Endothelial cell of umbilical vein (primary cell): ENCODE measurements around the gene CDK6. TPM values are rescaled to one million over a fixed set of nuclear protein-coding genes. Genes with fewer than 3 reads are reported as not detected.
A peak's percentile ranks its signal among the peaks of the same experiment; 100 is the strongest.

Experiments
- BruUV-seq: library from RNA; stranded (reverse); fragments of 400-500 nt; replicated peaks from 2 replicates; lab custom pipeline; 2021; lab: Mats Ljungman, UMichigan
- CTCF ChIA-PET: fragments of 300-600, 350-600 bp; sonication (Branson Sonifier 250); formaldehyde crosslinking; loops from one replicate; lab custom pipeline; 2021; ENCODE audit warnings: antibody characterized with exemption, inconsistent platforms; lab: Charles Lee
- POLR2A ChIA-PET: fragments of 300-600, 350-600 bp; sonication (Branson Sonifier 250); formaldehyde crosslinking; loops from one replicate; lab custom pipeline; 2021; ENCODE audit warnings: antibody characterized with exemption, inconsistent platforms; lab: Charles Lee
- DNase-seq: peaks from one replicate; pipeline ENCODE4 v3.0.0-alpha.2; 2011; ENCODE audit warnings: low read depth, low spot score
- FAIRE-seq: peaks from 2 replicates; lab custom pipeline; 2011; peaks lifted over from hg19 to GRCh38; lab: Jason Lieb, UNC
- H2AFZ ChIP-seq: 2 replicates; pipeline ENCODE4 v1.6.0; 2012; ENCODE audit warnings: low read depth, low read length, control low read depth, inconsistent platforms
- H3K27ac ChIP-seq: 2 replicates; pipeline ENCODE4 v1.5.1; 2011; ENCODE audit warnings: low read depth, mild to moderate bottlenecking, control low read depth, low read length, moderate library complexity; ENCODE audit not compliant: insufficient read depth
- H3K27me3 ChIP-seq, 2 experiments: 2 replicates each; pipeline versions ENCODE4 v1.6.0 to v1.6.1; 2011; ENCODE audit warnings: low read length in 2 of 2, mixed read lengths in 1 of 2; ENCODE audit not compliant: control insufficient read depth in 2 of 2, insufficient read depth in 2 of 2
- H3K36me3 ChIP-seq, 2 experiments: 2 replicates in 1 of 2; 3 replicates in 1 of 2; pipeline ENCODE4 v1.5.1; 2011; ENCODE audit warnings: low read length in 2 of 2, mild to moderate bottlenecking in 1 of 2, moderate library complexity in 1 of 2; ENCODE audit not compliant: control insufficient read depth in 2 of 2, insufficient read depth in 2 of 2; ENCODE audit errors: extremely low read depth in 1 of 2
- H3K4me1 ChIP-seq: 3 replicates; pipeline ENCODE4 v1.5.1; 2011; ENCODE audit warnings: mild to moderate bottlenecking, low read length; ENCODE audit not compliant: control insufficient read depth, insufficient read depth; ENCODE audit errors: extremely low read depth
- H3K4me2 ChIP-seq: 2 replicates; pipeline ENCODE4 v1.6.1; 2011; ENCODE audit warnings: low read length, control low read depth, mixed read lengths; ENCODE audit not compliant: insufficient read depth
- H3K4me3 ChIP-seq, 3 experiments: fragments of 200-600 bp in 1 of 3; sonication (generic), shearing (Covaris generic) in 1 of 3; replicated peaks in 1 of 3; 2 replicates each; pipeline ENCODE4 v1.5.1; 2011 to 2016; ENCODE audit warnings: control low read depth in 3 of 3, low read length in 3 of 3, mild to moderate bottlenecking in 2 of 3, inconsistent platforms in 1 of 3, low read depth in 1 of 3, moderate library complexity in 1 of 3; ENCODE audit not compliant: insufficient read depth in 1 of 3
- H3K79me2 ChIP-seq: 2 replicates; pipeline ENCODE4 v1.6.0; 2012; ENCODE audit warnings: low read length, inconsistent platforms; ENCODE audit not compliant: control insufficient read depth, insufficient read depth
- H3K9ac ChIP-seq: replicated peaks from 2 replicates; pipeline ENCODE3; 2011; ENCODE audit warnings: low read length, control low read depth; ENCODE audit not compliant: insufficient read depth; ENCODE audit errors: extremely low read depth
- H3K9me1 ChIP-seq: replicated peaks from 3 replicates; pipeline ENCODE4 v1.6.0; 2011; ENCODE audit warnings: mild to moderate bottlenecking, low read length; ENCODE audit not compliant: control insufficient read depth, insufficient read depth; ENCODE audit errors: extremely low read depth
- H3K9me3 ChIP-seq: replicated peaks from 2 replicates; pipeline ENCODE4 v1.5.1; 2012; ENCODE audit warnings: low read length, inconsistent platforms; ENCODE audit not compliant: control insufficient read depth, insufficient read depth
- H4K20me1 ChIP-seq: replicated peaks from 2 replicates; pipeline ENCODE3; 2011; ENCODE audit warnings: mild to moderate bottlenecking, low read length; ENCODE audit not compliant: control insufficient read depth, insufficient read depth; ENCODE audit errors: extremely low read depth
- CTCF ChIP-seq, 2 donors: IDR thresholded peaks; 1 replicate in 1 of 2; 2 replicates in 1 of 2; pipeline ENCODE4 v1.5.1; 2011; ENCODE audit warnings: low read length in 2 of 2, mild to moderate bottlenecking in 2 of 2, moderate library complexity in 2 of 2, control low read depth in 1 of 2, inconsistent platforms in 1 of 2, low read depth in 1 of 2; ENCODE audit not compliant: insufficient read depth in 1 of 2; ENCODE audit errors: extremely low read depth in 1 of 2
- FOS ChIP-seq: IDR thresholded peaks from 2 replicates; pipeline ENCODE4 v1.6.1; 2011; ENCODE audit warnings: mild to moderate bottlenecking, low read length, moderate library complexity, borderline replicate concordance; ENCODE audit not compliant: insufficient read depth
- GATA2 ChIP-seq: IDR thresholded peaks from 2 replicates; pipeline ENCODE4 v1.7.0; 2011; ENCODE audit warnings: low read depth, mild to moderate bottlenecking, moderate library complexity, mixed read lengths, low read length; ENCODE audit not compliant: insufficient read length, insufficient read depth
- JUN ChIP-seq: IDR thresholded peaks from 2 replicates; pipeline ENCODE4 v1.6.1; 2011; ENCODE audit warnings: borderline replicate concordance, low read depth; ENCODE audit not compliant: insufficient read length, insufficient read depth
- MYC ChIP-seq: IDR thresholded peaks from one replicate; pipeline ENCODE4 v1.6.1; 2011; ENCODE audit warnings: mild to moderate bottlenecking, low read depth, low read length
- POLR2A ChIP-seq: IDR thresholded peaks from 2 replicates; pipeline ENCODE4 v1.6.1; 2012; ENCODE audit warnings: low read depth, mild to moderate bottlenecking, control low read depth, low read length
- POLR2AphosphoS5 ChIP-seq: IDR thresholded peaks from 2 replicates; pipeline ENCODE4 v1.6.1; 2012; ENCODE audit warnings: low read depth, mild to moderate bottlenecking, control low read depth, low read length, moderate library complexity; ENCODE audit not compliant: insufficient read depth
- dilution Hi-C: fragments of 300-500 bp; cut with MboI; formaldehyde crosslinking; loops from one replicate; pipeline ENCODE4 v1.15.0; 2019; ENCODE audit warnings: low sequenced_read_pairs; ENCODE audit not compliant: extremely low pct_ligation_motif_present
- intact Hi-C: fragments of 100-400 bp; cut with micrococcal nuclease; formaldehyde crosslinking; loops from one replicate; pipeline ENCODE4 v1.10.0; 2022
- polyA plus RNA-seq, 4 experiments: library from polyadenylated mRNA; depleted of rRNA in 3 of 4; stranded (reverse) in 3 of 4; unstranded in 1 of 4; fragments of >200 nt; gene quantifications; 2 replicates each; pipeline versions ENCODE4 v1.2.1 to v1.2.3, GENCODE V29; 2011 to 2012; ENCODE audit warnings: missing spikeins in 1 of 4
- total RNA-seq: library from RNA; stranded (reverse); gene quantifications from 2 replicates; pipeline ENCODE4 v1.2.3, GENCODE V29; 2021
- TF ChIP-seq, protein P1 (sequence below): IDR thresholded peaks from 2 replicates; pipeline ENCODE4 v1.6.1; 2011; ENCODE audit not compliant: insufficient read depth, insufficient read length

CDK6 gene
- total and polyA plus RNA-seq, 2 donors (not counting 3 experiments of a cell fraction or from before 2014, with no cell fraction given) = 6.0 to 28.2 TPM

- Histone ChIP-seq H3K4me1 (peaks cover 18% of the 10 kb centered on the region), H3K9ac (no peak overlapping the region), H3K27ac (peak overlapping the region; percentile 65), H3K27me3 (no peaks in the 10 kb centered on the region), H2AFZ (no peak overlapping the region), H3K79me2 (no peaks in the 10 kb centered on the region), H4K20me1 (no peaks in the 10 kb centered on the region), H3K9me3 (no peaks in the 10 kb centered on the region), H3K9me1 (no peaks in the 10 kb centered on the region), H3K36me3 (no peaks in the 10 kb centered on the region), H3K4me2 (peak overlapping the region; percentile 57), H3K4me3 (no peak overlapping the region)
- POLR2A ChIA-PET = no interaction called here
- DNase-seq (peak; percentile 92), FAIRE-seq (peak; percentile 98)
- TF ChIP-seq POLR2AphosphoS5 = peak; percentile 70
- peak; percentile 76 for TF ChIP-seq JUN
- TF ChIP-seq MYC = no peak
- TF ChIP-seq GATA2 = peak; percentile 73
- TF ChIP-seq, protein P1, sequence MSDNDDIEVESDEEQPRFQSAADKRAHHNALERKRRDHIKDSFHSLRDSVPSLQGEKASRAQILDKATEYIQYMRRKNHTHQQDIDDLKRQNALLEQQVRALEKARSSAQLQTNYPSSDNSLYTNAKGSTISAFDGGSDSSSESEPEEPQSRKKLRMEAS = no peak
- no peak for TF ChIP-seq CTCF (IDR thresholded peaks at IDR 0.05; ENCODE audit: extremely low read depth in 1 of 2, insufficient read depth in 1 of 2, low read depth in 1 of 2, low read length in 2 of 2)
- TF ChIP-seq POLR2A = no peak
- peak; percentile 85 for TF ChIP-seq FOS
- CTCF ChIA-PET = interaction anchor here (0.9 to 1.6 kb wide), 8 partner anchors 10 to 254 kb away, joined by 3 to 7 read pairs (median 4); no protein-coding TSS in a partner anchor
- intact Hi-C loops (loop anchor here (1.0 to 2.0 kb wide), 2 partner anchors 38 to 138 kb away; partner anchors contain the start of gene CDK6), dilution Hi-C loops (no loop called here)
- BruUV-seq = no TSS peak
Measured at GRCh38 chr7:92874567-92874966, 38.2 kb upstream of the CDK6 start.
